Transverse colon (tissue), 4 donors: ENCODE measurements around the gene NOCT.

ENCODE experiments used
- CTCF ChIP-seq, 5 experiments: fragments of 200-600 bp in 3 of 5; fragments of 450-650 bp in 2 of 5; sonication (generic) in 3 of 5; IDR thresholded peaks; 1 replicate in 2 of 5; 2 replicates in 3 of 5; pipeline ENCODE4 v1.5.1; 2016 to 2017; ENCODE audit warnings: antibody characterized with exemption in 5 of 5, inconsistent platforms in 3 of 5, mild to moderate bottlenecking in 2 of 5, moderate library complexity in 1 of 5
- EP300 ChIP-seq: sonication (generic); formaldehyde crosslinking; IDR thresholded peaks from one replicate; pipeline ENCODE4 v1.6.1; 2017; ENCODE audit warnings: antibody characterized with exemption, low read depth
- POLR2A ChIP-seq: fragments of 450-650 bp; IDR thresholded peaks from one replicate; pipeline ENCODE4 v1.6.1; 2016; ENCODE audit warnings: antibody characterized with exemption, mild to moderate bottlenecking, moderate library complexity
- POLR2AphosphoS5 ChIP-seq, 3 donors: sonication (generic); formaldehyde crosslinking; IDR thresholded peaks; one replicate each; pipeline ENCODE4 v1.6.1; 2016; ENCODE audit warnings: antibody characterized with exemption in 3 of 3

GRCh38 chr4:138978028-138978585 is 37.5 kb upstream of the NOCT start:
- no peak for TF ChIP-seq POLR2AphosphoS5 (IDR thresholded peaks at IDR 0.05)
- TF ChIP-seq CTCF (IDR thresholded peaks at IDR 0.05), result no peak
- TF ChIP-seq EP300, result no peak
- TF ChIP-seq POLR2A, result no peak
